ENCODE measurements around the gene CILP2. TPM values are rescaled to one million over a fixed set of nuclear protein-coding genes. Genes with fewer than 3 reads are reported as not detected.

CILP2 gene
- total and polyA plus RNA-seq, 2 experiments from 2014 or later: 4.0 to 21.6 TPM

GRCh38 chr19:19508217-19508616 is 29.8 kb upstream of the CILP2 start:
- Mint-ChIP-seq H3K4me3 (no peak overlapping the region), H3K27ac (no peak overlapping the region), H3K4me1 (peaks cover 16% of the 10 kb centered on the region), H3K27me3 (ENCODE audit: insufficient read depth, low read depth, poor library complexity) (peaks cover 22% of the 10 kb centered on the region), H3K36me3 (ENCODE audit: low read depth) (peaks cover 34% of the 10 kb centered on the region), H3K9me3 (no peaks in the 10 kb centered on the region)
- peaks cover 28% of the 10 kb centered on the region for H3F3A ChIP-seq (replicated peaks; ENCODE audit: low read depth)
- H3K79me2 ChIP-seq (replicated peaks; ENCODE audit: insufficient read depth): no peaks in the 10 kb centered on the region
- peaks cover 11% of the 10 kb centered on the region for H4K20me1 ChIP-seq (replicated peaks; ENCODE audit: insufficient read depth)
- H3K27ac ChIP-seq (ENCODE audit: low read depth): no peak overlapping the region
- peak; percentile 13 for ATAC-seq
- DNase-seq (ENCODE audit: low spot score): no peak
- no peaks in the 10 kb centered on the region for H3K4me1 ChIP-seq (ENCODE audit: insufficient read depth)
- no peak overlapping the region for H2AFZ ChIP-seq
- no peak overlapping the region for H3K4me3 ChIP-seq
- H3K27me3 ChIP-seq (ENCODE audit: insufficient read depth): no peaks in the 10 kb centered on the region
- H3K36me3 ChIP-seq (ENCODE audit: insufficient read depth): peaks cover 4% of the 10 kb centered on the region; the same call in 1 of the 2 replicates
- TF ChIP-seq ZNF114 (CRISPR knock-in tag; IDR thresholded peaks at IDR 0.05) (no peak), ZNF331 (CRISPR knock-in tag; IDR thresholded peaks at IDR 0.05; ENCODE audit: low read depth) (no peak), STAT1 (IDR thresholded peaks at IDR 0.05; ENCODE audit: unreplicated experiment) (no peak), POLR2AphosphoS5 (IDR thresholded peaks at IDR 0.05; ENCODE audit: low read depth) (peak; percentile 31; the same call in 1 of the 2 replicates), CREB1 (CRISPR knock-in tag; IDR thresholded peaks at IDR 0.05; ENCODE audit: low read depth) (no peak), ZNF462 (CRISPR knock-in tag; IDR thresholded peaks at IDR 0.05) (no peak), EZH2 (IDR thresholded peaks at IDR 0.05; ENCODE audit: low read depth, unreplicated experiment) (no peak)
- H3K9me2 ChIP-seq (ENCODE audit: insufficient read depth): no peaks in the 10 kb centered on the region
- H3K4me2 ChIP-seq: no peak overlapping the region

- Histone ChIP-seq H3K9me2 (ENCODE audit: insufficient read depth) (no peaks in the 10 kb centered on the region), H3K4me3 (no peak overlapping the region), H3F3A (replicated peaks; ENCODE audit: low read depth) (peaks cover 19% of the 10 kb centered on the region; the same call in 1 of the 2 replicates), H3K79me2 (replicated peaks; ENCODE audit: insufficient read depth) (no peaks in the 10 kb centered on the region), H4K20me1 (replicated peaks; ENCODE audit: insufficient read depth) (no peaks in the 10 kb centered on the region), H3K27me3 (ENCODE audit: insufficient read depth) (no peaks in the 10 kb centered on the region), H3K36me3 (ENCODE audit: insufficient read depth) (peaks cover 4% of the 10 kb centered on the region; the same call in 1 of the 2 replicates), H3K27ac (ENCODE audit: low read depth) (no peak overlapping the region), H3K4me2 (no peak overlapping the region), H2AFZ (no peak overlapping the region), H3K4me1 (ENCODE audit: insufficient read depth) (no peaks in the 10 kb centered on the region)
- Mint-ChIP-seq H3K9me3 (no peaks in the 10 kb centered on the region; the same call in 2 of the 3 replicates), H3K4me1 (peaks cover 16% of the 10 kb centered on the region), H3K27ac (no peak overlapping the region), H3K4me3 (no peak overlapping the region), H3K27me3 (ENCODE audit: insufficient read depth, low read depth, poor library complexity) (peaks cover 23% of the 10 kb centered on the region), H3K36me3 (ENCODE audit: low read depth) (peaks cover 19% of the 10 kb centered on the region)
- DNase-seq (ENCODE audit: low spot score) (peak; percentile 70), ATAC-seq (peak; percentile 58)
- TF ChIP-seq JUNB (IDR thresholded peaks at IDR 0.05; ENCODE audit: unreplicated experiment) (no peak), EZH2phosphoT487 (IDR thresholded peaks at IDR 0.05; ENCODE audit: unreplicated experiment) (no peak), ZNF114 (CRISPR knock-in tag; IDR thresholded peaks at IDR 0.05) (no peak), STAT1 (IDR thresholded peaks at IDR 0.05; ENCODE audit: unreplicated experiment) (no peak), NANOG (IDR thresholded peaks at IDR 0.05; ENCODE audit: borderline replicate concordance) (no peak), REST (IDR thresholded peaks at IDR 0.05; ENCODE audit: unreplicated experiment) (no peak), CREB1 (CRISPR knock-in tag; IDR thresholded peaks at IDR 0.05; ENCODE audit: low read depth) (no peak)
These were observed 27.6 kb upstream of the CILP2 start for GRCh38 chr19:19510432-19510831.

Measured in GM23338 (cell line).